Psoas muscle (tissue), 8 donors: ENCODE data around the gene ELMO2. TPM values are rescaled to one million over a fixed set of nuclear protein-coding genes. Genes with fewer than 3 reads are reported as not detected.

ENCODE experiments used
- ATAC-seq, 4 donors: fragments of 200-7000 bp; cut with Tn5 transposase; one replicate each; pipeline ENCODE4 v1.9.1; 2020; ENCODE audit warnings: moderate library complexity in 3 of 4, mild to moderate bottlenecking in 2 of 4
- DNase-seq, 2 donors: peaks; one replicate each; pipeline ENCODE4 v3.0.0-alpha.2; 2020
- H3K27ac ChIP-seq: fragments of 200-600 bp; one replicate; pipeline ENCODE4 v1.8.0; 2022
- H3K27me3 ChIP-seq, 3 donors: fragments of 200-600 bp in 1 of 3; one replicate each; pipeline versions ENCODE4 v1.6.1 to v1.8.0; 2013 to 2022; ENCODE audit warnings: low read length in 2 of 3, mild to moderate bottlenecking in 2 of 3, moderate library complexity in 1 of 3; ENCODE audit not compliant: insufficient read depth in 3 of 3
- H3K36me3 ChIP-seq, 2 donors: fragments of 200-600 bp in 1 of 2; one replicate each; pipeline versions ENCODE4 v1.6.1 to v1.8.0; 2013 to 2022; ENCODE audit warnings: low read depth in 1 of 2, mild to moderate bottlenecking in 1 of 2, moderate library complexity in 1 of 2; ENCODE audit not compliant: insufficient read depth in 1 of 2
- H3K4me1 ChIP-seq: fragments of 200-600 bp; one replicate; pipeline ENCODE4 v1.8.0; 2022
- H3K4me3 ChIP-seq: fragments of 200-600 bp; one replicate; pipeline ENCODE4 v1.8.0; 2022; ENCODE audit warnings: mild to moderate bottlenecking
- H3K9me3 ChIP-seq: fragments of 200-600 bp; one replicate; pipeline ENCODE4 v1.8.0; 2022
- WGBS, 3 donors: extraction: QIAGEN DNeasy Blood & Tissue Kit; methylation state at CpG; one replicate each; pipeline versions ENCODE4 v1.1.6 to v1.1.7; 2013; 5-methylcytosine and 5-hydroxymethylcytosine counted together
- intact Hi-C, 2 donors: fragments of 100-400 bp; cut with DNase I; formaldehyde crosslinking; loops; one replicate each; pipeline versions ENCODE4 v1.11.0 to v1.14.2; 2022
- polyA plus RNA-seq, 3 donors: library from polyadenylated mRNA; stranded (reverse); fragments of 200-250 nt; gene quantifications; one replicate each; pipeline ENCODE4 v1.2.3, GENCODE V29; 2013
- total RNA-seq, 4 donors: library from RNA; stranded (reverse); fragmentation: NEBNext Ultra II Directional in 2 of 4; extraction: Animal tissue kit (Norgen Biotek cat#: 25700) in 2 of 4; gene quantifications; one replicate each; pipeline versions ENCODE4 v1.2.1 to v1.2.4, GENCODE V29; 2021 to 2023
- TF ChIP-seq, protein P1 (sequence below): fragments of 200-600 bp; IDR thresholded peaks from one replicate; pipeline ENCODE4 v1.8.0; 2022; ENCODE audit warnings: antibody characterized with exemption
- donor health status: healthy with polysubstance abuse.
- donor health status: DM: no; HTN: no; CAD: no; lungs with moderate emphysema.
- donor health status: Bipolar disorder and iron deficiency.
- donor health status: healthy.
- donor health status: DM: yes; HTN: yes; CAD: no.
- donor health status: DM: no; HTN: no; CAD: no.
- donor health status: DM: no; HTN: no; CAD: no.
- donor health status: DM: yes; HTN: yes; CAD: no.

Gene ELMO2
- total and polyA plus RNA-seq, 7 donors: 21.2 to 60.7 (median 40.3) TPM

DNA sequence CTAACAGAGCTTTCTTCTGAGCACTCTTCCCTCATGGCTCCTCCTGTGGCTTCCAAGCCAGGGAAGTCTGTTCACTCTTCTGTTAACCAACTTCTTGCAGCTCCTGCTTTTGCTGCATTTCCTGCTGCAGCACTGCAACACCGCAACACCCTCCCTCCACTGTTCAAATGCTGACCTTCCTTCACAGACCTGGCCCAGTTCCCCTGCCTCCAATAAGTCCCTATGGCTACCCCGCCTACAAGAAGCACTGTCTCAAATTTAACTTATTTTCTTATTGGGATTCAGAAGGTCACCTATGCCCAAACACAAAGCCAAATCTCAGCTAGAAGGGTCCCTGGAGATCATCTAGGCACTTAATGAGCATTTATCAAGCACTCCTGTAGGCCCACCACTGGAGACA lies 44.6 kb downstream of the ELMO2 start:
- intact Hi-C loops: no loop called here
- no peak for ATAC-seq
- Histone ChIP-seq H3K4me3 (no peak overlapping the region), H3K9me3 (no peaks in the 10 kb centered on the region), H3K36me3 (peaks cover 4 to 31% of the 10 kb centered on the region in 2 donors), H3K27ac (no peak overlapping the region), H3K4me1 (peaks cover 60% of the 10 kb centered on the region), H3K27me3 (no peaks in the 10 kb centered on the region)
- DNase-seq: no peak
- TF ChIP-seq, protein P1, sequence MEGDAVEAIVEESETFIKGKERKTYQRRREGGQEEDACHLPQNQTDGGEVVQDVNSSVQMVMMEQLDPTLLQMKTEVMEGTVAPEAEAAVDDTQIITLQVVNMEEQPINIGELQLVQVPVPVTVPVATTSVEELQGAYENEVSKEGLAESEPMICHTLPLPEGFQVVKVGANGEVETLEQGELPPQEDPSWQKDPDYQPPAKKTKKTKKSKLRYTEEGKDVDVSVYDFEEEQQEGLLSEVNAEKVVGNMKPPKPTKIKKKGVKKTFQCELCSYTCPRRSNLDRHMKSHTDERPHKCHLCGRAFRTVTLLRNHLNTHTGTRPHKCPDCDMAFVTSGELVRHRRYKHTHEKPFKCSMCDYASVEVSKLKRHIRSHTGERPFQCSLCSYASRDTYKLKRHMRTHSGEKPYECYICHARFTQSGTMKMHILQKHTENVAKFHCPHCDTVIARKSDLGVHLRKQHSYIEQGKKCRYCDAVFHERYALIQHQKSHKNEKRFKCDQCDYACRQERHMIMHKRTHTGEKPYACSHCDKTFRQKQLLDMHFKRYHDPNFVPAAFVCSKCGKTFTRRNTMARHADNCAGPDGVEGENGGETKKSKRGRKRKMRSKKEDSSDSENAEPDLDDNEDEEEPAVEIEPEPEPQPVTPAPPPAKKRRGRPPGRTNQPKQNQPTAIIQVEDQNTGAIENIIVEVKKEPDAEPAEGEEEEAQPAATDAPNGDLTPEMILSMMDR: no peak
- WGBS, 3 donors: 88 to 93% (median 91%) methylated on average over 2 of the region's 2 CpGs

DNA sequence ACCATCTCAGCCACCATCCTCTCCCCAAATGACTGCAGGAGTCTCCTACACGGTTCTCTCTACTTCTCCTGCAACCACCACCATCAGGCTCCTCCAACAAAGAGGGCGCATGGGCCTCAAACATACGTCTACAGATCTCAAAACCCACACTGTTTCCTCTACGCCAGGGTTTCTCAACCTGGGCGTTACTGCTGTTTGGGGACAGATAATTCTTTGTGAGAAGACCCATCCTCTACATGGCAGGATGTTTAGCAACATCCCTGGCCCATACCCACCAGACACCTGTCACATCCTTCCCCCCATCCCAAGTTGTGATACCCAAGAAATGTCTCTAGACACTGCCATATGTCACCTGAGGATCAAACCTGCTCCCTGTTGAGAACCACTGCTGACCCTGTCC lies 45.0 kb downstream of the ELMO2 start:
- ATAC-seq (no peak), DNase-seq (no peak)
- Histone ChIP-seq H3K36me3 (peaks cover 4 to 27% of the 10 kb centered on the region in 2 donors), H3K4me1 (peaks cover 64% of the 10 kb centered on the region), H3K4me3 (no peak overlapping the region), H3K27ac (no peak overlapping the region), H3K9me3 (no peaks in the 10 kb centered on the region), H3K27me3 (no peaks in the 10 kb centered on the region)
- TF ChIP-seq, protein P1: no peak
- intact Hi-C loops: no loop called here
- WGBS, 3 donors: 74 to 77% (median 75%) methylated on average over 5 of the region's 5 CpGs

DNA sequence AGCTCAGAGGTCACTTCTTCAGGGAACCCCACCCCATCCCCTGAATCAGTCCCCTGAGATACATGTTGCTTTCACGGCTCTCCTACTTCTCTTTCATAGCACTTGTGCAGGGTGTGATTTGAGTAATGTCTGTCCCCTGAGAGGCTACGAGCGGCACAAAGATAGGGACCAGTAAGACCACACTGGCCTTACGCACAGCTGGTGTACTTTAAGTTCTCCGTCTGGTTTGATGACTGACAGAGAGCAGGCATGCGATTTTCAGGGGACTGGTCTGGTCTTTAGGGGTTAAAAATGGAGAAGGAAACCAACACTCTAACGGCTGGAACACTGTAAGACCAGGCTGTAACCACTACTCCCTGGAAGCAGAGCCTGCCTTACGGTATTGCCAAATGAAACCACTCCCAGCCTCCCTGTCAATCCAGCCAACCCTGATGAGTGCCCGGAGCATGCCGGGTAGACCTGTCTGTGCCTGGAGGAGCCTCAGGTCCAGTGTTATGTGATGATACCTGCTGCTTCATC lies 47.1 kb downstream of the ELMO2 start:
- Histone ChIP-seq H3K9me3 (no peaks in the 10 kb centered on the region), H3K27me3 (no peaks in the 10 kb centered on the region), H3K36me3 (peaks cover 0 to 22% of the 10 kb centered on the region in 2 donors), H3K4me3 (peak overlapping the region; percentile 39), H3K27ac (peak overlapping the region; percentile 76), H3K4me1 (peaks cover 57% of the 10 kb centered on the region)
- 27 to 54% (median 34%) methylated on average over 8 to 10 of the region's 10 CpGs for WGBS, 3 donors
- TF ChIP-seq, protein P1: no peak
- peak in 1 of 2 donors; percentile 71 for DNase-seq
- ATAC-seq: peak; percentile 62 to 74 (median 67)
- intact Hi-C loops: no loop called here

DNA sequence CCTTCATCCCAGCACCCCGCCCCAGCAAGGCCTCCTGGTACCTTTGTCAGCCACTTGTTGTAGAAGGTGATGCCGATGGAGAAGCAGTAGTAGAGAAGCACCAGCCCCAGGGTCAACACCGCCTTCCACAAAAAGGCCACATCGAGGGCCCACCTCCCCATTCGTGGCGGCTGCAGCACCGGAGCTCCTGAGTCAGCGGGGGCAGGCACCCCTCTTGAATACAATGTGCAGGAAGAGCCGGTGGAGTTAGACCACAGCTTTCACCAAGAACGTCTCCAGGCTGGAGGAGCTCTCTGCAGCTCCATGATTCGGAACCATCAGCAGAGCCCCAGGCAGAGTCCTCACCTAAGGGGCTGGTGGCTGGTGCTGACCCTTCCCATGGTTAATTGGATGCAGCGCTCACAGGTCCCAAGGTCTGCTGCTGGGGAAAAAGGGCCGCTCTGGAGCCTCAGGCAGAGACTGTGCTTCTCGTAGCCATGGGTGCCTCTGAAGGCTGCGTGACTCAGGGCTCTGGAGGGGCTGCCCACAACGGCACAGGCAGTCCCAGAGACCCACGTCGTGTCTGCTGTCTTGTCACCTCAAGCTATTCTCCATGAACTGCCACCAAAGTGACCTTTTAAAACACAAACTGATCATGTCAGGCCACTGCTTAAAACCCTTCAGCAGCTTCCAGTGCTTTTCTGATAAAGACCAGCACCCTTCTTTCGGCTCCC lies 47.9 kb downstream of the ELMO2 start:
- ATAC-seq (peak in 1 of 4 donors; percentile 28), DNase-seq (no peak)
- no peaks in the 10 kb centered on the region for H3K9me3 ChIP-seq
- peaks cover 0 to 29% of the 10 kb centered on the region in 2 donors for H3K36me3 ChIP-seq
- TF ChIP-seq, protein P1: no peak
- WGBS, 3 donors: 77 to 87% (median 80%) methylated on average over 19 of the region's 19 CpGs
- intact Hi-C loops: no loop called here
- no peaks in the 10 kb centered on the region for H3K27me3 ChIP-seq
- peak overlapping the region; percentile 76 for H3K27ac ChIP-seq
- H3K4me1 ChIP-seq: peaks cover 55% of the 10 kb centered on the region
- peak overlapping the region; percentile 39 for H3K4me3 ChIP-seq
